Uterus (tissue), 2 donors: Measurements from ENCODE around the gene FGF11.

Experiments used
- CTCF ChIP-seq, 4 experiments: fragments of 200-600 bp in 2 of 4; fragments of 450-650 bp in 2 of 4; sonication (generic) in 2 of 4; IDR thresholded peaks; one replicate each; pipeline ENCODE4 v1.5.1; 2016 to 2019; ENCODE audit warnings: antibody characterized with exemption in 4 of 4, mild to moderate bottlenecking in 2 of 4, moderate library complexity in 1 of 4
- POLR2A ChIP-seq, 2 donors: fragments of 450-650 bp; IDR thresholded peaks; one replicate each; pipeline ENCODE4 v1.6.1; 2016; ENCODE audit warnings: antibody characterized with exemption in 2 of 2, mild to moderate bottlenecking in 1 of 2, moderate library complexity in 1 of 2

GRCh38 chr17:7440113-7440833 is 961 bp downstream of the FGF11 start:
- TF ChIP-seq CTCF (IDR thresholded peaks at IDR 0.05): no peak
- no peak for TF ChIP-seq POLR2A (IDR thresholded peaks at IDR 0.05)
